Brain microvascular endothelial cell (primary cell): ENCODE results near the gene SLC22A23.

Experiments
- DNase-seq: peaks from one replicate; pipeline ENCODE4 v3.0.0-alpha.2; 2020
- H3K27ac ChIP-seq: fragments of 250-450 bp; sonication (Bioruptor Pico); 2 replicates; pipeline ENCODE4 v1.5.1; 2020; ENCODE audit warnings: mild to moderate bottlenecking, moderate library complexity
- H3K27me3 ChIP-seq: fragments of 250-450 bp; sonication (Bioruptor Pico); replicated peaks from 2 replicates; pipeline ENCODE4 v1.5.1; 2020; ENCODE audit warnings: mild to moderate bottlenecking
- H3K36me3 ChIP-seq: fragments of 250-450 bp; sonication (Bioruptor Pico); replicated peaks from 2 replicates; pipeline ENCODE4 v1.5.1; 2020; ENCODE audit warnings: mild to moderate bottlenecking
- H3K4me3 ChIP-seq: 2 replicates; pipeline ENCODE4 v1.5.1; 2011; ENCODE audit warnings: low read depth, mild to moderate bottlenecking, control low read depth, low read length, moderate library complexity
- CTCF ChIP-seq: IDR thresholded peaks from 2 replicates; pipeline ENCODE4 v1.5.1; 2011; ENCODE audit warnings: low read depth, mild to moderate bottlenecking, moderate library complexity, low read length, control low read depth, inconsistent platforms; ENCODE audit errors: missing control alignments
- in situ Hi-C: cut with HindIII; loops from 2 replicates; pipeline ENCODE4 v1.10.0; 2017; ENCODE audit warnings: low sequenced_read_pairs, low pct_ligation_motif_present

The SLC22A23 gene

GRCh38 chr6:3314621-3315467 is 142.0 kb downstream of the SLC22A23 start:
- no peak for DNase-seq
- H3K27ac ChIP-seq: no peak overlapping the region
- no peaks in the 10 kb centered on the region for H3K27me3 ChIP-seq
- no peak overlapping the region for H3K4me3 ChIP-seq
- no peaks in the 10 kb centered on the region for H3K36me3 ChIP-seq
- in situ Hi-C loops: no loop called here
- TF ChIP-seq CTCF: no peak

GRCh38 chr6:3314176-3314575 is 142.7 kb downstream of the SLC22A23 start:
- H3K4me3 ChIP-seq: no peak overlapping the region
- no peak overlapping the region for H3K27ac ChIP-seq
- no peak for DNase-seq
- no peak for TF ChIP-seq CTCF
- no peaks in the 10 kb centered on the region for H3K27me3 ChIP-seq
- no peaks in the 10 kb centered on the region for H3K36me3 ChIP-seq
- in situ Hi-C loops: no loop called here

- no peak for DNase-seq
- in situ Hi-C loops: no loop called here
- Histone ChIP-seq H3K4me3 (no peak overlapping the region), H3K36me3 (no peaks in the 10 kb centered on the region), H3K27me3 (no peaks in the 10 kb centered on the region), H3K27ac (no peak overlapping the region)
- TF ChIP-seq CTCF: no peak
Measured at GRCh38 chr6:3312604-3313231, 144.1 kb downstream of the SLC22A23 start.

- no peaks in the 10 kb centered on the region for H3K36me3 ChIP-seq
Measured at GRCh38 chr6:3311826-3312225, 145.0 kb downstream of the SLC22A23 start.

DNA sequence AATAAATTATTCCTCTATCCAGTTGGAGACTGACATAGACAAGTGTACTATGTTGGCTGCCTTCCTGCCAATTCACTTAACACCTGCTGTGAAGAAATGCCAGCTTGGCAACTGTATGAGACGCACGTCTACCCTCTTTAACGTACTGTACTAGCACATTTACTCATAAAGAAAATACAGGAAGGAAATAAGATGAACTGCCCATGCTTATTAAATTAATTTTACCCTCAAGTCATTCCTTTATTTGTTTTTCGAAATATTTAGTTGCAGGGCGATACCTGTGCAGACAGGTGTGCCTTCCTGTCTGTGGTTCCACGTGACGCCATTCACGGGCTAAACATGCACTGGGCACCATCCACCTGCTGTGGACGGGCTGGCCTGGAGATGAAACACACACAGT is 146.1 kb downstream of the SLC22A23 start:
- in situ Hi-C loops: no loop called here
- no peaks in the 10 kb centered on the region for H3K27me3 ChIP-seq
- DNase-seq: no peak
- H3K4me3 ChIP-seq: no peak overlapping the region
- no peak overlapping the region for H3K27ac ChIP-seq
- H3K36me3 ChIP-seq: no peaks in the 10 kb centered on the region
- no peak for TF ChIP-seq CTCF

More at GRCh38 chr6:3311826-3312225, 145.0 kb downstream of the SLC22A23 start:
- Histone ChIP-seq H3K27me3 (no peaks in the 10 kb centered on the region), H3K27ac (no peak overlapping the region), H3K4me3 (no peak overlapping the region)
- no peak for DNase-seq
- TF ChIP-seq CTCF: no peak
- in situ Hi-C loops: no loop called here

DNA sequence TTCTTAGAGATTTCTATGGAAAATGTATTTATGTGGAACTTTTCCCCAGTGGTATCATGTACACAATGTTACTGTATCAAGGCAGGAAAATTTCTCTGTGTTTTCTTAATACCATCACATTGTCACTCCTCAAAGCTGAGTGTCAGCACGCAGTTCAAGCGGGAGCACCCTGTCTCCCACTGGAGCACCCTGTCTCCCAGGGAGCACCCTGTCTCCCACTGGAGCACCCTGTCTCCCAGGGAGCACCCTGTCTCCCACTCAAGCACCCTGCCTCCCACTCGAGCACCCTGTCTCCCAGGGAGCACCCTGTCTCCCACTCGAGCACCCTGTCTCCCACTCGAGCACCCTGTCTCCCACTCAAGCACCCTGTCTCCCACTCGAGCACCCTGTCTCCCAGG is 146.8 kb downstream of the SLC22A23 start:
- Histone ChIP-seq H3K4me3 (no peak overlapping the region), H3K36me3 (no peaks in the 10 kb centered on the region), H3K27me3 (no peaks in the 10 kb centered on the region), H3K27ac (no peak overlapping the region)
- in situ Hi-C loops: no loop called here
- no peak for TF ChIP-seq CTCF
- DNase-seq: no peak
